Measurements from ENCODE around the gene TREH.
"Not testable (repeated sequence)": the region's sequence is repeated elsewhere in the genome, so short reads cannot be mapped to it uniquely, and the experiment has no call there.

TREH gene, protein sequence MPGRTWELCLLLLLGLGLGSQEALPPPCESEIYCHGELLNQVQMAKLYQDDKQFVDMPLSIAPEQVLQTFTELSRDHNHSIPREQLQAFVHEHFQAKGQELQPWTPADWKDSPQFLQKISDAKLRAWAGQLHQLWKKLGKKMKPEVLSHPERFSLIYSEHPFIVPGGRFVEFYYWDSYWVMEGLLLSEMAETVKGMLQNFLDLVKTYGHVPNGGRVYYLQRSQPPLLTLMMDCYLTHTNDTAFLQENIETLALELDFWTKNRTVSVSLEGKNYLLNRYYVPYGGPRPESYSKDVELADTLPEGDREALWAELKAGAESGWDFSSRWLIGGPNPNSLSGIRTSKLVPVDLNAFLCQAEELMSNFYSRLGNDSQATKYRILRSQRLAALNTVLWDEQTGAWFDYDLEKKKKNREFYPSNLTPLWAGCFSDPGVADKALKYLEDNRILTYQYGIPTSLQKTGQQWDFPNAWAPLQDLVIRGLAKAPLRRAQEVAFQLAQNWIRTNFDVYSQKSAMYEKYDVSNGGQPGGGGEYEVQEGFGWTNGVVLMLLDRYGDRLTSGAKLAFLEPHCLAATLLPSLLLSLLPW

DNA sequence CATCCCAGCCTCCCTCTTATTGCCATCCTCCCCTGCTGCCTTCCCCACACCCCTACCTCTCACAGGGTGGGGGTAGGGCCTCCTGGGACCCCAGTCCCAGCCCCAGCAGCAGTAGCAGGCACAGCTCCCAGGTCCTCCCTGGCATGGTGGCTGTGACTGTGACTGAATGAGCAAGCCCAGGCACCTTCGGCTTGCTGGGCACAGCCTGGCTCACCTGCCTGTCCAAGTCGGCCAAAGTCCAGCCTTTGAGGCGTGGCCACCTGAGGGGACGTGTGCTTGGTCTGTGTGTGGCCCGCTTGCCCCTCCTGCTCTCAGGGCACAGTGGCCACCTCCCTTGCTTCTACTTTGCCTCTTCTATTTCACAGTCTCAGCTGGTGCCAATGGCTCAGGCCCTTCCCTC is at the start of gene TREH:
Gene TREH (minus strand): TSS at position 168 of the 400 bp plus-strand sequence. CDS start 23 bp downstream, at position 145.
- DNase-seq (ENCODE audit: low spot score): no peak
- TF ChIP-seq, protein P1, sequence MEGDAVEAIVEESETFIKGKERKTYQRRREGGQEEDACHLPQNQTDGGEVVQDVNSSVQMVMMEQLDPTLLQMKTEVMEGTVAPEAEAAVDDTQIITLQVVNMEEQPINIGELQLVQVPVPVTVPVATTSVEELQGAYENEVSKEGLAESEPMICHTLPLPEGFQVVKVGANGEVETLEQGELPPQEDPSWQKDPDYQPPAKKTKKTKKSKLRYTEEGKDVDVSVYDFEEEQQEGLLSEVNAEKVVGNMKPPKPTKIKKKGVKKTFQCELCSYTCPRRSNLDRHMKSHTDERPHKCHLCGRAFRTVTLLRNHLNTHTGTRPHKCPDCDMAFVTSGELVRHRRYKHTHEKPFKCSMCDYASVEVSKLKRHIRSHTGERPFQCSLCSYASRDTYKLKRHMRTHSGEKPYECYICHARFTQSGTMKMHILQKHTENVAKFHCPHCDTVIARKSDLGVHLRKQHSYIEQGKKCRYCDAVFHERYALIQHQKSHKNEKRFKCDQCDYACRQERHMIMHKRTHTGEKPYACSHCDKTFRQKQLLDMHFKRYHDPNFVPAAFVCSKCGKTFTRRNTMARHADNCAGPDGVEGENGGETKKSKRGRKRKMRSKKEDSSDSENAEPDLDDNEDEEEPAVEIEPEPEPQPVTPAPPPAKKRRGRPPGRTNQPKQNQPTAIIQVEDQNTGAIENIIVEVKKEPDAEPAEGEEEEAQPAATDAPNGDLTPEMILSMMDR (IDR thresholded peaks at IDR 0.05; ENCODE audit: borderline replicate concordance, control extremely low read depth, extremely low read depth, insufficient read depth, missing control alignments): no peak
- in situ Hi-C loops (cut with MboI; ENCODE audit: low sequenced_read_pairs, unreplicated experiment): no loop called here

GRCh38 chr11:118728112-118728511 is 48.7 kb upstream of the TREH start:
- in situ Hi-C loops (cut with MboI; ENCODE audit: low sequenced_read_pairs, unreplicated experiment); DNase-seq (ENCODE audit: low spot score): not testable (repeated sequence)

DNA sequence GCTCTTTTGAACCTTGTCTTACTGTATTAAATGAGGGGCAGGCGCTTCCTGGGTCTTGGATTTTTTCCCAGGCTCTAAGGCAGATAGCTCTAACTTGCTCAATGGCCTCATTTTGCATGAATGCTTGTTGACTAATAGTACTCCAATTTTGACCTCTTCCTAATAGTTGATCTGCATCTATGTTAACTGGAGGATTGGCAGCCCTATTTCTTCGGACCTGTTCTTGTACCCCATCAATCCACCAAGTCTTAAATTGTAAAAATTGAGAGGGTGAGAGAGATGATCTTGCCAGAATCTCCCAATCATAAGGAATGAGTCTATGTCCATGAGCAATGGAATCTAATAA is 48.2 kb upstream of the TREH start:
- in situ Hi-C loops (cut with MboI; ENCODE audit: low sequenced_read_pairs, unreplicated experiment); DNase-seq (ENCODE audit: low spot score): not testable (repeated sequence)

GRCh38 chr11:118727001-118727720 is 47.7 kb upstream of the TREH start:
- DNase-seq (ENCODE audit: low spot score); in situ Hi-C loops (cut with MboI; ENCODE audit: low sequenced_read_pairs, unreplicated experiment): not testable (repeated sequence)

DNA sequence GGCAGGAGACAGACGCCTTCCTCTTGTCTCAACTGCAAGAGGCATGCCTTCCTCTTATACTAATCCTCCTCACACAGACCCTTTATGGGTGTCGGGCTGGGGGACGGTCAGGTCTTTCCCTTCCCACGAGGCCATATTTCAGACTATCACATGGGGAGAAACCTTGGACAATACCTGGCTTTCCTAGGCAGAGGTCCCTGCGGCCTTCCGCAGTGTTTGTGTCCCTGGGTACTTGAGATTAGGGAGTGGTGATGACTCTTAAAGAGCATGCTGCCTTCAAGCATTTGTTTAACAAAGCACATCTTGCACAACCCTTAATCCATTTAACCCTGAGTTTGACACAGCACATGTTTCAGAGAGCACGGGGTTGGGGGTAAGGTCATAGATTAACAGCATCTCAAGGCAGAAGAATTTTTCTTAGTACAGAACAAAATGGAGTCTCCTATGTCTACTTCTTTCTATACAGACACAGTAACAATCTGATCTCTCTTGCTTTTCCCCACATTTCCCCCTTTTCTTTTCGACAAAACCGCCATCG is 42.1 kb upstream of the TREH start:
- DNase-seq (ENCODE audit: low spot score); in situ Hi-C loops (cut with MboI; ENCODE audit: low sequenced_read_pairs, unreplicated experiment): not testable (repeated sequence)

- in situ Hi-C loops (cut with MboI; ENCODE audit: low sequenced_read_pairs, unreplicated experiment); DNase-seq (ENCODE audit: low spot score): not testable (repeated sequence)
Measured at GRCh38 chr11:118720740-118721139, 41.3 kb upstream of the TREH start.

DNA sequence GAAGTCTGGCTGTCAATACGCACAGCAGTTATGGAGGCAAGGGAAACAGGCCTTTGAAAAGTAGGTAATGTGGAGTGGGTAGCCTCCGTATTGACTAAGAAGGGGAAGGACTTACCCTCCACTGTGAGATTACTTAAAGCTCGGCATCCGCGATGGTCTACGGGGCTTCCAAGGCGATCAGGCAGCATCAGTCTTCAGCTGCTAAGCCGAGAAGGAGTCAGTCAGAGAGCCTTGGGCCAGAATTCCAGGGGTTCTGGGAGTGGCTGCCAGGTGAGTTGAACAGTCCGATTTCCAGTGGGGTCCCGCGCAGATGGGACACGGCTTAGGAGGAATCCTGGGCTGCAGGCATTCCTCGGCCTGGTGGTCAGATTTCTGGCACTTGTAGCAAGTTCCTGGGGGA is 40.6 kb upstream of the TREH start:
- in situ Hi-C loops (cut with MboI; ENCODE audit: low sequenced_read_pairs, unreplicated experiment); DNase-seq (ENCODE audit: low spot score): not testable (repeated sequence)

- DNase-seq (ENCODE audit: low spot score); in situ Hi-C loops (cut with MboI; ENCODE audit: low sequenced_read_pairs, unreplicated experiment): not testable (repeated sequence)
Measured at GRCh38 chr11:118718562-118718961, 39.1 kb upstream of the TREH start.

DNA sequence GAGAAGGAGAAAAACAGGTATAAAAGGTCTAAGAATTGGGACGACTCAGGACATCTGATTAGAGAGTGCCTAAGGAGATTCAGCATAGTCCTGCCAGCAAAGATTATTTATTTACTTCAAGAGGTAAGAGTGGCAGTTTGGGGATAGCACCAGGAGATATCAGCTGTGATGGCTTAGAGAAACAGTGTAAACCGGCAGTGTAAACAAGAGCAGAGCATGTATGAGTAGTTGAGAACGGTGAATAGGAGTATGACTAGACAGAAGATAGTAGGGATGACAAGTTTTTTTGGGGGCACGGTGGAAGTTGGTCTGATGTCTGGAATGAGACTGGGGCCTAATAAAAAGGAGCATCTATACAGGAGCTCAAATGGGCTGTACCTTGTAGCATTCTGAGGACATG is 38.3 kb upstream of the TREH start:
- DNase-seq (ENCODE audit: low spot score); in situ Hi-C loops (cut with MboI; ENCODE audit: low sequenced_read_pairs, unreplicated experiment): not testable (repeated sequence)

GRCh38 chr11:118717221-118717620 is 37.8 kb upstream of the TREH start:
- DNase-seq (ENCODE audit: low spot score); in situ Hi-C loops (cut with MboI; ENCODE audit: low sequenced_read_pairs, unreplicated experiment): not testable (repeated sequence)

DNA sequence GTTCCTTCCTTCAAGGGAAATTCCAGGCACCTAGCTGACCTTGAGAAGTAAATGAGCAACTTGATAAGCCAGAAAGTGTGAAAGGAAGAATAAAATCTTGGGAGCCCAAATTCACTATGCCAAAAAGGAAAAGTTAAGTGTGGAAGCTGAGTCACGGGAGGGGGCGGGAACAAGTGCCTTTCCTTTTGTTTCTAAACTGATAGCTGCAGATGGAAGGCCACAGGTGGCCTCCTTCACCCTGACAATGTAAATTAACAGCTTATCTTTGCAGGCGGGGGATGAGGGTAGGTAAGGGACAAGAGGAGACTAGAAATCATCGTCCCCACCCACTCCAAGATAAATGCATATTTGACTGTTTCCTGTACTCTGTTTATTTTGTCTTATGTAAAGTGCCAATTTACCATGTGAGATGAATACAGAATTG is 36.4 kb upstream of the TREH start:
- TF ChIP-seq, protein P1 (IDR thresholded peaks at IDR 0.05; ENCODE audit: borderline replicate concordance, control extremely low read depth, extremely low read depth, insufficient read depth, missing control alignments): no peak
- no peak for DNase-seq (ENCODE audit: low spot score)
- in situ Hi-C loops (cut with MboI; ENCODE audit: low sequenced_read_pairs, unreplicated experiment): no loop called here
